SU-DHL-6 (cell line): ENCODE measurements around the gene STIMATE.

ENCODE experiments used
- H2AFZ ChIP-seq: fragments of 200-600 bp; sonication (generic); 2 replicates; pipeline ENCODE4 v1.6.1; 2014; ENCODE audit warnings: low read depth, mild to moderate bottlenecking, moderate library complexity, mixed read lengths, antibody characterized with exemption, low read length; ENCODE audit not compliant: severe bottlenecking
- H3F3A ChIP-seq: fragments of 200-600 bp; shearing (Covaris generic); 2 replicates; pipeline ENCODE4 v1.6.0; 2016; ENCODE audit warnings: antibody characterized with exemption, mild to moderate bottlenecking; ENCODE audit not compliant: insufficient read depth
- H3K27ac ChIP-seq: fragments of 200-600 bp; sonication (generic); 2 replicates; pipeline ENCODE4 v1.5.1; 2016; ENCODE audit warnings: low read depth, mild to moderate bottlenecking, low read length, moderate library complexity, mixed read lengths
- H3K27me3 ChIP-seq: fragments of 200-600 bp; sonication (generic), shearing (Covaris generic); 2 replicates; pipeline ENCODE4 v1.6.0; 2014; ENCODE audit warnings: mild to moderate bottlenecking, low read length
- H3K36me3 ChIP-seq: fragments of 200-600 bp; sonication (generic); 2 replicates; pipeline ENCODE4 v1.6.1; 2014; ENCODE audit warnings: mild to moderate bottlenecking, low read length, mixed read lengths
- H3K4me2 ChIP-seq: fragments of 300-600, 200-600 bp; shearing (Covaris generic), sonication (generic); 2 replicates; pipeline ENCODE4 v1.6.0; 2014; ENCODE audit warnings: low read length, low read depth, mild to moderate bottlenecking; ENCODE audit not compliant: poor library complexity, severe bottlenecking
- H3K4me3 ChIP-seq: fragments of 200-600 bp; sonication (generic); 2 replicates; pipeline ENCODE4 v1.5.1; 2014; ENCODE audit warnings: antibody characterized with exemption, low read length, mild to moderate bottlenecking, mixed read lengths; ENCODE audit not compliant: insufficient read depth, poor library complexity, severe bottlenecking
- H3K79me2 ChIP-seq: fragments of 200-600 bp; sonication (generic); 2 replicates; pipeline ENCODE4 v1.6.1; 2014; ENCODE audit warnings: mild to moderate bottlenecking, low read length, moderate library complexity; ENCODE audit not compliant: insufficient read depth
- H3K9ac ChIP-seq: fragments of 200-600 bp; sonication (generic); 2 replicates; pipeline ENCODE4 v1.7.0; 2014; ENCODE audit warnings: mild to moderate bottlenecking, low read length
- H3K9me2 ChIP-seq: fragments of 200-600 bp; sonication (generic); replicated peaks from 2 replicates; pipeline ENCODE4 v1.6.1; 2014; ENCODE audit warnings: low read length; ENCODE audit not compliant: insufficient read depth
- H3K9me3 ChIP-seq: fragments of 200-600 bp; sonication (generic); 2 replicates; pipeline ENCODE4 v1.6.1; 2014; ENCODE audit warnings: low read length, mixed read lengths; ENCODE audit not compliant: insufficient read depth
- H4K20me1 ChIP-seq: fragments of 200-600 bp; sonication (generic); 2 replicates; pipeline ENCODE4 v1.6.1; 2014; ENCODE audit warnings: low read depth, mild to moderate bottlenecking, antibody characterized with exemption, low read length, moderate library complexity, mixed read lengths
- CTCF ChIP-seq: fragments of 200-600 bp; sonication (generic); IDR thresholded peaks from one replicate; pipeline ENCODE4 v1.5.1; 2017; ENCODE audit warnings: antibody characterized with exemption, mild to moderate bottlenecking, low read length, moderate library complexity; ENCODE audit not compliant: insufficient read depth, poor library complexity, severe bottlenecking
- EZH2phosphoT487 ChIP-seq: fragments of 200-600 bp; sonication (generic), shearing (Covaris generic); conservative IDR thresholded peaks from 2 replicates; pipeline ENCODE4 v1.6.1; 2018; ENCODE audit warnings: mild to moderate bottlenecking, antibody characterized with exemption, low read length, moderate library complexity, mixed read lengths

STIMATE gene

GRCh38 chr3:52931889-52932288 is 34.5 kb upstream of the STIMATE start:
- Histone ChIP-seq H3K9me3 (no peaks in the 10 kb centered on the region), H3K27me3 (no peaks in the 10 kb centered on the region), H2AFZ (no peak overlapping the region), H3F3A (peaks cover 16% of the 10 kb centered on the region; the same call in 1 of the 2 replicates), H3K27ac (no peak overlapping the region), H3K9ac (no peak overlapping the region), H3K79me2 (no peaks in the 10 kb centered on the region), H3K9me2 (no peaks in the 10 kb centered on the region), H4K20me1 (no peaks in the 10 kb centered on the region), H3K4me2 (no peak overlapping the region), H3K4me3 (no peak overlapping the region), H3K36me3 (peaks cover 6% of the 10 kb centered on the region; the same call in 1 of the 2 replicates)
- no peak for TF ChIP-seq EZH2phosphoT487
- TF ChIP-seq CTCF: no peak

- H3K9me3 ChIP-seq: no peaks in the 10 kb centered on the region
- H2AFZ ChIP-seq: no peak overlapping the region
- no peak for TF ChIP-seq EZH2phosphoT487
- no peak for TF ChIP-seq CTCF
- H3F3A ChIP-seq: peaks cover 13% of the 10 kb centered on the region; the same call in 1 of the 2 replicates
- H3K4me3 ChIP-seq: no peak overlapping the region
- H3K9me2 ChIP-seq: no peaks in the 10 kb centered on the region
- peaks cover 6% of the 10 kb centered on the region; the same call in 1 of the 2 replicates for H3K36me3 ChIP-seq
- H4K20me1 ChIP-seq: no peaks in the 10 kb centered on the region
- peak overlapping the region; percentile 42; the same call in 1 of the 2 replicates for H3K27ac ChIP-seq
- H3K79me2 ChIP-seq: no peaks in the 10 kb centered on the region
- H3K27me3 ChIP-seq: no peaks in the 10 kb centered on the region
- H3K9ac ChIP-seq: no peak overlapping the region
- peak overlapping the region; percentile 40 for H3K4me2 ChIP-seq
Measured at GRCh38 chr3:52931328-52931727, 34.0 kb upstream of the STIMATE start.

- H3K79me2 ChIP-seq: no peaks in the 10 kb centered on the region
- H3K27me3 ChIP-seq: no peaks in the 10 kb centered on the region
- H3K9me3 ChIP-seq: no peaks in the 10 kb centered on the region
- H3K4me2 ChIP-seq: peak overlapping the region; percentile 40
- H4K20me1 ChIP-seq: no peaks in the 10 kb centered on the region
- no peak for TF ChIP-seq CTCF
- no peak for TF ChIP-seq EZH2phosphoT487
- H3K9ac ChIP-seq: peak overlapping the region; percentile 7; the same call in 1 of the 2 replicates
- H3F3A ChIP-seq: peaks cover 8% of the 10 kb centered on the region; the same call in 1 of the 2 replicates
- no peaks in the 10 kb centered on the region for H3K9me2 ChIP-seq
- peak overlapping the region; percentile 53 for H2AFZ ChIP-seq
- peak overlapping the region; percentile 42 for H3K27ac ChIP-seq
- H3K4me3 ChIP-seq: peak overlapping the region; percentile 5
- H3K36me3 ChIP-seq: peaks cover 6% of the 10 kb centered on the region; the same call in 1 of the 2 replicates
Measured at GRCh38 chr3:52930748-52931147, 33.4 kb upstream of the STIMATE start.
